Loucy (cell line): ENCODE results near the gene LSM12.

Source experiments
- H2AFZ ChIP-seq: fragments of 200-600 bp; sonication (generic); 2 replicates; pipeline ENCODE4 v1.6.0; 2016; ENCODE audit warnings: antibody characterized with exemption, mild to moderate bottlenecking, low read length, moderate library complexity
- H3F3A ChIP-seq: fragments of 200-600 bp; 2 replicates; pipeline ENCODE4 v1.6.0; 2016; ENCODE audit warnings: antibody characterized with exemption, low read depth, mild to moderate bottlenecking
- H3K27me3 ChIP-seq: fragments of 200-600 bp; sonication (generic); 2 replicates; pipeline ENCODE4 v1.6.1; 2014; ENCODE audit warnings: low read length, mild to moderate bottlenecking; ENCODE audit not compliant: insufficient read depth, poor library complexity, severe bottlenecking
- H3K36me3 ChIP-seq: fragments of 200-600 bp; sonication (generic); 2 replicates; pipeline ENCODE4 v1.6.1; 2016; ENCODE audit warnings: low read length; ENCODE audit not compliant: insufficient read depth
- H3K4me1 ChIP-seq: fragments of 200-600 bp; sonication (generic); 2 replicates; pipeline ENCODE4 v1.5.1; 2014; ENCODE audit warnings: low read length, mild to moderate bottlenecking; ENCODE audit not compliant: insufficient read depth, poor library complexity, severe bottlenecking
- H3K4me2 ChIP-seq: fragments of 200-600 bp; sonication (generic); 2 replicates; pipeline ENCODE4 v1.6.0; 2014; ENCODE audit warnings: antibody characterized with exemption, low read length, low read depth, mild to moderate bottlenecking; ENCODE audit not compliant: poor library complexity, severe bottlenecking
- H3K4me3 ChIP-seq: fragments of 200-600 bp; sonication (generic); 2 replicates; pipeline ENCODE4 v1.5.1; 2014; ENCODE audit warnings: low read length, mild to moderate bottlenecking, mixed read lengths; ENCODE audit not compliant: poor library complexity, severe bottlenecking
- H3K79me2 ChIP-seq: fragments of 200-600 bp; sonication (generic); 2 replicates; pipeline ENCODE4 v1.6.1; 2014; ENCODE audit warnings: low read length; ENCODE audit not compliant: insufficient read depth
- H3K9ac ChIP-seq: fragments of 200-600 bp; sonication (generic); 2 replicates; pipeline ENCODE4 v1.6.0; 2014; ENCODE audit warnings: mild to moderate bottlenecking, low read depth, low read length, moderate library complexity; ENCODE audit not compliant: poor library complexity, severe bottlenecking
- H3K9me2 ChIP-seq: fragments of 200-600 bp; sonication (generic); replicated peaks from 2 replicates; pipeline ENCODE4 v1.6.1; 2016; ENCODE audit warnings: low read depth, low read length, mixed read lengths
- H3K9me3 ChIP-seq: fragments of 200-600 bp; sonication (generic); 2 replicates; pipeline ENCODE4 v1.6.1; 2014; ENCODE audit warnings: mild to moderate bottlenecking, antibody characterized with exemption, low read length, low read depth; ENCODE audit not compliant: insufficient read depth
- H4K20me1 ChIP-seq: fragments of 200-600 bp; sonication (generic); 2 replicates; pipeline ENCODE4 v1.6.0; 2014; ENCODE audit warnings: antibody characterized with exemption, low read length, mild to moderate bottlenecking; ENCODE audit not compliant: insufficient read depth, poor library complexity, severe bottlenecking
- EZH2phosphoT487 ChIP-seq: fragments of 200-600 bp; IDR thresholded peaks from 2 replicates; pipeline ENCODE4 v1.6.1; 2018; ENCODE audit warnings: antibody characterized with exemption, mild to moderate bottlenecking, moderate library complexity, borderline replicate concordance
- TF ChIP-seq, protein P1 (sequence below): fragments of 200-600 bp; sonication (generic); conservative IDR thresholded peaks from 2 replicates; pipeline ENCODE4 v1.5.1; 2014; ENCODE audit warnings: mild to moderate bottlenecking, antibody characterized with exemption, low read length

LSM12 gene

DNA sequence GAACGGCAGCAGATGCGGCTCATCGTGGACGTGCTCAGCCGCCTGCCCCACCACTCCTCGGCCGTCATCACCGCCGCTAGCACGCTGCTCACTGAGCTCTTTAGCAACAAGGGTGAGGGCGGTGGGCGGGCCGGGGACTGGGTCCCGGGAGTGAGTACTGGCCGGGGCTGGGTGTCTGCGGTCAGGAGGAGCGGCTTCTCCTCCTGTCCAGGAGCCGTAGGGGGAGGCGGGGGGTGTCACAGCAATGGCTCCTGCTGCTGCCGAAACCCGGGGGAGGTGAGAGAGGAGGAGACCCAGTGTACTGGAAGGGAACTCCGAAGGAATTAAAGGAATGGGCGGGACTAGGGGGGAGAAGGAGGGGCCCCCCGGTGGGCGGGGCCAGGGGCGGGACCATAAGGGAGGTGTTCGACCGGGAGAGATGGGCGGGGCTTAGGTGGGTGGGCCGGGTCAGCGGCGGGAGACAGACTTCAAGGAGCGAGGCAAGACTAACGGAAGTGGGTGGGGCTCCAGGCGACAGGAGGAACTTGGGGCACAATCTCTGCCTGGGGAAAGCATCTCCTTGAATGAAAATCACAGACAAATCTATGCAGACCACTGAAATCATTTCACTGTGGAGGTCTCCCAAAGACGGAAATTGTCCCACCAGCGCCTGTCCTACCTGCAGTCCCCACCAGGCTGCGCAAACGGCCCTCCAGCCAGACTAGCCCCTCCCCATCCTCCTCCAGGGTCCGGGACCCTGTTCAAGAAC lies 59.7 kb downstream of the LSM12 start:
- peak overlapping the region; percentile 59; the same call in 1 of the 2 replicates for H2AFZ ChIP-seq
- H3K79me2 ChIP-seq, result no peaks in the 10 kb centered on the region
- TF ChIP-seq EZH2phosphoT487, result no peak
- TF ChIP-seq, protein P1, sequence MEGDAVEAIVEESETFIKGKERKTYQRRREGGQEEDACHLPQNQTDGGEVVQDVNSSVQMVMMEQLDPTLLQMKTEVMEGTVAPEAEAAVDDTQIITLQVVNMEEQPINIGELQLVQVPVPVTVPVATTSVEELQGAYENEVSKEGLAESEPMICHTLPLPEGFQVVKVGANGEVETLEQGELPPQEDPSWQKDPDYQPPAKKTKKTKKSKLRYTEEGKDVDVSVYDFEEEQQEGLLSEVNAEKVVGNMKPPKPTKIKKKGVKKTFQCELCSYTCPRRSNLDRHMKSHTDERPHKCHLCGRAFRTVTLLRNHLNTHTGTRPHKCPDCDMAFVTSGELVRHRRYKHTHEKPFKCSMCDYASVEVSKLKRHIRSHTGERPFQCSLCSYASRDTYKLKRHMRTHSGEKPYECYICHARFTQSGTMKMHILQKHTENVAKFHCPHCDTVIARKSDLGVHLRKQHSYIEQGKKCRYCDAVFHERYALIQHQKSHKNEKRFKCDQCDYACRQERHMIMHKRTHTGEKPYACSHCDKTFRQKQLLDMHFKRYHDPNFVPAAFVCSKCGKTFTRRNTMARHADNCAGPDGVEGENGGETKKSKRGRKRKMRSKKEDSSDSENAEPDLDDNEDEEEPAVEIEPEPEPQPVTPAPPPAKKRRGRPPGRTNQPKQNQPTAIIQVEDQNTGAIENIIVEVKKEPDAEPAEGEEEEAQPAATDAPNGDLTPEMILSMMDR, result peak; percentile 46
- no peaks in the 10 kb centered on the region for H3K9me3 ChIP-seq
- H3K27me3 ChIP-seq, result no peaks in the 10 kb centered on the region
- no peaks in the 10 kb centered on the region for H4K20me1 ChIP-seq
- H3F3A ChIP-seq, result no peaks in the 10 kb centered on the region
- no peak overlapping the region for H3K9ac ChIP-seq
- no peaks in the 10 kb centered on the region for H3K9me2 ChIP-seq
- no peaks in the 10 kb centered on the region for H3K36me3 ChIP-seq
- H3K4me1 ChIP-seq, result peaks cover 9% of the 10 kb centered on the region
- H3K4me2 ChIP-seq, result peak overlapping the region; percentile 81
- peak overlapping the region; percentile 67 for H3K4me3 ChIP-seq

DNA sequence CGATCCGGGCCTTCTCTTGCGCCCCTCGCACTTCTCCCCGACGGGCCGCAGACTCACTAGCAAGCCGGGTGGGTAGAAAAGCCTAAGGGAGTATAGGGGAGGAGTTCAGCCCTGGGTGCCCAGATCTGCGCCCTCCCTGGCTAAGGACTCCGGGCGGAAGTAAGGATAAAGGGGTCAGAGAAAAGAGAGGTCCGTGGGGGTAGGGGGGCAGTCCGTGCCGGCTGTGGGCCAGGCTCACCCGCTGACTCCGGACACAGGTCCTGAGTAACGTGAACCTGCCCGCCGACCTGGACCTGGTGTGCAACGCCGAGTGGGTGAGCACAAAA lies 60.2 kb downstream of the LSM12 start:
- Histone ChIP-seq H3K4me3 (no peak overlapping the region), H3F3A (no peaks in the 10 kb centered on the region), H3K9me3 (no peaks in the 10 kb centered on the region), H4K20me1 (no peaks in the 10 kb centered on the region), H3K9ac (no peak overlapping the region), H3K4me2 (no peak overlapping the region), H2AFZ (no peak overlapping the region), H3K36me3 (no peaks in the 10 kb centered on the region), H3K9me2 (no peaks in the 10 kb centered on the region), H3K27me3 (no peaks in the 10 kb centered on the region), H3K79me2 (no peaks in the 10 kb centered on the region), H3K4me1 (peaks cover 9% of the 10 kb centered on the region)
- TF ChIP-seq, protein P1, result no peak
- TF ChIP-seq EZH2phosphoT487, result no peak

DNA sequence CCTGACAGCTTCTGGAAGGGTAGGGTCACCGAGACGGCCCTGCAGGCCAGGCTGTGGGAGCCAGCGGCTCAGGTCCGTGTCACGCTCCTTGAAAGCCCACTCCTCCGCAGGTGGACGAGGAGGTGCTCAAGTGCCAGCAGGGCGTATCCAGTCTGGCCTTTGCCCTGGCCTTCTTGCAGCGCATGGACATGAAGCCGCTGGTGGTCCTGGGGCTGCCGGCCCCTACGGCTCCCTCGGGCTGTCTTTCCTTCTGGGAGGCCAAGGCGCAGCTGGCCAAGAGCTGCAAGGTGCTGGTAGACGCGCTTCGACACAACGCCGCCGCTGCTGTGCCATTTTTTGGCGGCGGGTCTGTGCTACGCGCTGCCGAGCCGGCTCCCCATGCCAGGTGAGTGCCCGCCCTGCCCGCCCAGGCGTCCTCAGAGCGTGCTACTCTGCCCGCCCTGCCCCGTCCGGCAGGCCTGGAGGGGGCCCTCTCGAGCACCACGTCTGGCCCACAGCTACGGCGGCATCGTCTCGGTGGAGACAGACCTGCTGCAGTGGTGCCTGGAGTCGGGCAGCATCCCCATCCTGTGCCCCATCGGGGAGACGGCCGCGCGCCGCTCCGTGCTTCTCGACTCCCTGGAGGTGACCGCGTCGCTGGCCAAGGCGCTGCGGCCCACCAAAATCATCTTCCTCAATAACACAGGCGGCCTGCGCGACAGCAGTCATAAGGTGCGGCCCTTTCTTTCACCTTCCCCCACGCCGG lies 60.8 kb downstream of the LSM12 start:
- H3K4me2 ChIP-seq, result no peak overlapping the region

More for the DNA sequence above, 60.8 kb downstream of the LSM12 start:
- Histone ChIP-seq H4K20me1 (no peaks in the 10 kb centered on the region), H2AFZ (no peak overlapping the region), H3K27me3 (no peaks in the 10 kb centered on the region), H3K36me3 (no peaks in the 10 kb centered on the region), H3K9ac (no peak overlapping the region), H3K9me3 (no peaks in the 10 kb centered on the region), H3K9me2 (no peaks in the 10 kb centered on the region), H3F3A (no peaks in the 10 kb centered on the region), H3K4me3 (no peak overlapping the region), H3K79me2 (no peaks in the 10 kb centered on the region), H3K4me1 (peaks cover 9% of the 10 kb centered on the region)
- TF ChIP-seq, protein P1, result no peak
- no peak for TF ChIP-seq EZH2phosphoT487
